HepG2 (cell line): ENCODE measurements around the gene FOXA1. TPM values are rescaled to one million over a fixed set of nuclear protein-coding genes. Genes with fewer than 3 reads are reported as not detected.

Source experiments
- ATAC-seq: fragments of 200-7000 bp; cut with Tn5 transposase; 3 replicates; pipeline ENCODE4 v1.9.1; 2020; ENCODE audit warnings: mild to moderate bottlenecking, moderate library complexity
- BruUV-seq: library from RNA; stranded (reverse); fragments of 400-500 nt; replicated peaks from 2 replicates; lab custom pipeline; 2021; lab: Mats Ljungman, UMichigan
- CTCF ChIA-PET: fragments of 300-600 bp; formaldehyde crosslinking; extraction: SDS; loops from one replicate; lab custom pipeline; 2021; ENCODE audit warnings: low total read pairs, inconsistent platforms, low intra/inter-chr PET ratio; lab: Yijun Ruan, JAX
- POLR2A ChIA-PET: fragments of 350-600 bp; sonication (Branson Sonifier 250); formaldehyde crosslinking; loops from one replicate; lab custom pipeline; 2020; ENCODE audit warnings: antibody characterized with exemption, inconsistent platforms; lab: Yijun Ruan, JAX
- DNase-seq: peaks from one replicate; pipeline ENCODE4 v3.0.0-alpha.2; 2015; ENCODE audit warnings: low spot score
- FAIRE-seq: peaks from 3 replicates; lab custom pipeline; 2011; peaks lifted over from hg19 to GRCh38; lab: Jason Lieb, UNC
- H2AFZ ChIP-seq: one replicate; pipeline ENCODE4 v1.6.1; 2011; ENCODE audit warnings: low read length, inconsistent platforms
- H3K27ac ChIP-seq: fragments of 300-600 bp; 3 replicates; pipeline ENCODE4 v1.8.0; 2011; ENCODE audit warnings: mixed run types, mild to moderate bottlenecking, mixed read lengths, low read length, inconsistent platforms; ENCODE audit not compliant: insufficient read depth; ENCODE audit errors: extremely low read length
- H3K27me3 ChIP-seq, 2 experiments: fragments of 200-600 bp in 1 of 2; 2 replicates in 1 of 2; 3 replicates in 1 of 2; pipeline versions ENCODE4 v1.6.0 to v1.8.0; 2011; ENCODE audit warnings: low read length in 2 of 2, mild to moderate bottlenecking in 2 of 2, moderate library complexity in 2 of 2, inconsistent platforms in 1 of 2; ENCODE audit not compliant: insufficient read depth in 2 of 2, control insufficient read depth in 1 of 2
- H3K36me3 ChIP-seq, 2 experiments: fragments of 200-600 bp in 1 of 2; replicated peaks in 1 of 2; 2 replicates in 1 of 2; 3 replicates in 1 of 2; pipeline versions ENCODE4 v1.5.1 to v1.8.0; 2011; ENCODE audit warnings: low read length in 2 of 2, inconsistent platforms in 1 of 2; ENCODE audit not compliant: insufficient read depth in 2 of 2, control insufficient read depth in 1 of 2
- H3K4me1 ChIP-seq: 2 replicates; pipeline ENCODE4 v1.5.1; 2012; ENCODE audit warnings: low read length, inconsistent platforms; ENCODE audit not compliant: insufficient read depth
- H3K4me2 ChIP-seq: 2 replicates; pipeline ENCODE4 v1.6.0; 2011; ENCODE audit warnings: low read depth, low read length, inconsistent platforms
- H3K4me3 ChIP-seq, 3 experiments: fragments of 200-600 bp in 1 of 3; sonication (generic), shearing (Covaris generic) in 1 of 3; replicated peaks in 1 of 3; 2 replicates each; pipeline ENCODE4 v1.5.1; 2011 to 2016; ENCODE audit warnings: low read length in 3 of 3, inconsistent platforms in 2 of 3, low read depth in 2 of 3, mild to moderate bottlenecking in 2 of 3, control low read depth in 1 of 3, mixed read lengths in 1 of 3; ENCODE audit not compliant: insufficient read depth in 1 of 3
- H3K79me2 ChIP-seq: one replicate; pipeline ENCODE4 v1.6.1; 2011; ENCODE audit warnings: low read length, inconsistent platforms; ENCODE audit not compliant: insufficient read depth
- H3K9ac ChIP-seq: 2 replicates; pipeline ENCODE4 v1.6.0; 2011; ENCODE audit warnings: mild to moderate bottlenecking, low read depth, low read length, inconsistent platforms; ENCODE audit not compliant: insufficient read depth
- H3K9me3 ChIP-seq: 2 replicates; pipeline ENCODE4 v1.5.1; 2012; ENCODE audit warnings: mild to moderate bottlenecking, low read length
- H4K20me1 ChIP-seq: 2 replicates; pipeline ENCODE4 v1.6.0; 2011; ENCODE audit warnings: inconsistent platforms, mild to moderate bottlenecking, low read length, moderate library complexity; ENCODE audit not compliant: insufficient read depth
- AGO1 ChIP-seq: fragments of 200-400 bp; formaldehyde crosslinking; IDR thresholded peaks from 2 replicates; pipeline ENCODE4 v1.6.1; 2017; ENCODE audit warnings: mild to moderate bottlenecking, low read depth, low read length, moderate library complexity; ENCODE audit not compliant: poor library complexity, severe bottlenecking
- HNRNPK ChIP-seq: fragments of 200-400 bp; formaldehyde crosslinking; IDR thresholded peaks from 2 replicates; pipeline ENCODE4 v1.6.1; 2018; ENCODE audit warnings: low read length, low read depth, moderate library complexity, mild to moderate bottlenecking; ENCODE audit not compliant: poor library complexity, severe bottlenecking
- KDM4B ChIP-seq: sonication (generic); formaldehyde crosslinking; IDR thresholded peaks from 2 replicates; pipeline ENCODE4 v1.4.0; 2020; ENCODE audit warnings: missing genetic modification reagents
- NFKB2 ChIP-seq: sonication (generic); formaldehyde crosslinking; IDR thresholded peaks from 2 replicates; pipeline ENCODE4 v1.4.0; 2020; ENCODE audit warnings: missing genetic modification reagents, borderline replicate concordance
- SMC3 ChIP-seq: IDR thresholded peaks from 2 replicates; pipeline ENCODE4 v1.6.1; 2011; ENCODE audit warnings: low read length, improper control_type of control experiment
- SRY ChIP-seq: sonication (generic); formaldehyde crosslinking; IDR thresholded peaks from 2 replicates; pipeline ENCODE4 v1.8.0; 2022; ENCODE audit warnings: mild to moderate bottlenecking, missing genetic modification reagents
- TFDP2 ChIP-seq: sonication (generic); formaldehyde crosslinking; IDR thresholded peaks from 2 replicates; pipeline ENCODE4 v1.4.0; 2020; ENCODE audit warnings: missing genetic modification reagents
- ZNF17 ChIP-seq: sonication (generic); formaldehyde crosslinking; IDR thresholded peaks from 2 replicates; pipeline ENCODE4 v1.5.0; 2020; ENCODE audit warnings: mild to moderate bottlenecking, missing genetic modification reagents
- ZNF629 ChIP-seq: sonication (generic); formaldehyde crosslinking; conservative IDR thresholded peaks from 2 replicates; pipeline ENCODE4 v1.5.0; 2020; ENCODE audit warnings: missing genetic modification reagents
- ZNF737 ChIP-seq: sonication (generic); formaldehyde crosslinking; IDR thresholded peaks from 2 replicates; pipeline ENCODE4 v1.5.0; 2020; ENCODE audit warnings: missing genetic modification reagents, mild to moderate bottlenecking, borderline replicate concordance
- ZNF761 ChIP-seq: sonication (generic); formaldehyde crosslinking; conservative IDR thresholded peaks from 2 replicates; pipeline ENCODE4 v1.4.0; 2020; ENCODE audit warnings: mild to moderate bottlenecking, missing genetic modification reagents
- ZNF777 ChIP-seq: sonication (generic); formaldehyde crosslinking; IDR thresholded peaks from 2 replicates; pipeline ENCODE4 v1.4.0; 2020; ENCODE audit warnings: missing genetic modification reagents
- ZNF841 ChIP-seq: sonication (generic); formaldehyde crosslinking; IDR thresholded peaks from 2 replicates; pipeline ENCODE4 v1.8.1; 2023; ENCODE audit warnings: missing genetic modification reagents, borderline replicate concordance
- ZSCAN25 ChIP-seq: sonication (generic); formaldehyde crosslinking; IDR thresholded peaks from 2 replicates; pipeline ENCODE4 v1.8.0; 2022; ENCODE audit warnings: mild to moderate bottlenecking, missing genetic modification reagents
- WGBS: methylation state at CpG from one replicate; pipeline ENCODE4 v1.1.6; 2017; ENCODE audit warnings: low lambda C conversion rate; 5-methylcytosine and 5-hydroxymethylcytosine counted together
- in situ Hi-C: cut with HindIII; loops from 2 replicates; pipeline ENCODE4 v1.10.0; 2017; ENCODE audit warnings: low pct_unique_long_range_greater_than_20kb; ENCODE audit not compliant: extremely low pct_ligation_motif_present
- intact Hi-C: fragments of 100-400 bp; cut with micrococcal nuclease; formaldehyde crosslinking; loops from one replicate; pipeline ENCODE4 v1.10.0; 2022; ENCODE audit not compliant: unreplicated experiment
- polyA plus RNA-seq, 8 experiments: library from polyadenylated mRNA; depleted of rRNA in 3 of 8; stranded (reverse) in 7 of 8; unstranded in 1 of 8; fragments of >200 nt; fragmentation: Illumina TruSeq in 4 of 8; extraction: Trizol in 4 of 8; gene quantifications; 2 replicates each; pipeline versions ENCODE4 v1.2.1 to v1.2.3, GENCODE V29; 2011 to 2016; ENCODE audit warnings: low read depth in 4 of 8, missing spikeins in 1 of 8, mixed read lengths in 1 of 8; ENCODE audit not compliant: insufficient read depth in 1 of 8
- total RNA-seq, 5 experiments: library from RNA; depleted of rRNA; stranded (reverse); fragments of >200 nt; fragmentation: Illumina TruSeq; extraction: Trizol; gene quantifications; 2 replicates each; pipeline ENCODE4 v1.2.3, GENCODE V29; 2016; ENCODE audit warnings: low read depth in 1 of 5
- TF ChIP-seq, protein P1 (sequence below): sonication (generic); formaldehyde crosslinking; IDR thresholded peaks from 2 replicates; pipeline ENCODE4 v1.8.0; 2022; ENCODE audit warnings: missing genetic modification reagents, mild to moderate bottlenecking, moderate library complexity, borderline replicate concordance

Gene FOXA1
- total and polyA plus RNA-seq, 2 of the 13 experiments (the other 11 are each of a cell fraction or from before 2014, with no cell fraction given), result 43.4 to 58.6 TPM

GRCh38 chr14:37566811-37567371 lies 28.2 kb downstream of the FOXA1 start:
- Histone ChIP-seq H3K79me2 (no peaks in the 10 kb centered on the region), H3K4me3 (no peak overlapping the region), H3K4me2 (no peak overlapping the region), H3K27ac (no peak overlapping the region), H3K4me1 (peaks cover 19% of the 10 kb centered on the region), H3K9ac (no peak overlapping the region), H3K36me3 (no peaks in the 10 kb centered on the region), H3K9me3 (no peaks in the 10 kb centered on the region), H2AFZ (no peak overlapping the region), H3K27me3 (no peaks in the 10 kb centered on the region), H4K20me1 (no peaks in the 10 kb centered on the region)
- intact Hi-C loops (loop anchor here (1.0 to 5.0 kb wide), 2 partner anchors 100 to 307 kb away; no protein-coding TSS in a partner anchor), in situ Hi-C loops (loop anchor here (5.0 kb wide), 1 partner anchor 315 kb away; no protein-coding TSS in a partner anchor)
- CTCF ChIA-PET, result interaction anchor here (4.7 kb wide), 1 partner anchor 321 kb away, joined by 77 read pairs; no protein-coding TSS in a partner anchor
- ATAC-seq, result peak; percentile 27; the same call in 1 of the 3 replicates
- 56% methylated on average over 3 of the region's 3 CpGs for WGBS
- no TSS peak for BruUV-seq
- FAIRE-seq, result no peak
- DNase-seq, result no peak
- POLR2A ChIA-PET, result no interaction called here
- TF ChIP-seq ZNF629 (CRISPR knock-in tag), result no peak
- TF ChIP-seq ZNF17 (CRISPR knock-in tag), result 0 out of 2 replicates have a peak, but pooled peaks have one; percentile 34

DNA sequence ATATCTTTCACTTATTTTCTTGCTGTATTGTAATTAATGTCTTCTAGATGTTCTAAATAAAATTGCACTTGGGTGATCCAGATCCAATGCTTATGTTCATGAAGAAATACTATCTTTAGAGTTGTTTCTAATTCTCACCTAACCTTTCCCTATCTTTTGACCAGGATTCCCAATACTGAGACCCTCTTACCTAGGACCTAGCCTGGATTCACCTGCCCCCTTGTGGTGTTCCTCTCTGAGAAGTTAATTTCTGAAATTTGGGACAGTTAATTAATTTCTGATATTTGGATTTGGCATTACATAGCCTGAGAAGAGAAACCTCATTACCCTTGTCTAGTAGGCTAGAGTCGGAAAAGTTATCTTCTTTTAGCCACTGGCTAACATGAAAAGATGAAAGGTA lies 29.5 kb downstream of the FOXA1 start:
- FAIRE-seq, result no peak
- in situ Hi-C loops, result loop anchor here (5.0 kb wide), 1 partner anchor 313 kb away; no protein-coding TSS in a partner anchor
- peak; percentile 70 for DNase-seq
- Histone ChIP-seq H3K9me3 (no peaks in the 10 kb centered on the region), H3K36me3 (no peaks in the 10 kb centered on the region), H3K79me2 (no peaks in the 10 kb centered on the region), H4K20me1 (no peaks in the 10 kb centered on the region), H2AFZ (no peak overlapping the region), H3K4me3 (no peak overlapping the region), H3K27ac (no peak overlapping the region), H3K27me3 (no peaks in the 10 kb centered on the region), H3K9ac (no peak overlapping the region), H3K4me1 (peaks cover 20% of the 10 kb centered on the region), H3K4me2 (no peak overlapping the region)
- BruUV-seq, result no TSS peak
- CTCF ChIA-PET, result interaction anchor here (1.1 to 4.7 kb wide), 7 partner anchors 29 to 335 kb away, joined by 4 to 77 read pairs (median 7); partner anchors contain the start of gene FOXA1
- POLR2A ChIA-PET, result no interaction called here
- intact Hi-C loops, result loop anchor here (1.0 to 5.0 kb wide), 5 partner anchors 29 to 319 kb away; no protein-coding TSS in a partner anchor
- peak; percentile 76 for ATAC-seq
- WGBS, result 87% methylated on average over 1 of the region's 1 CpG
- TF ChIP-seq NFKB2 (CRISPR knock-in tag), result no peak
- no peak for TF ChIP-seq ZSCAN25 (CRISPR knock-in tag)
- no peak for TF ChIP-seq TFDP2
- TF ChIP-seq ZNF761 (CRISPR knock-in tag), result no peak
- 0 out of 2 replicates have a peak, but pooled peaks have one; percentile 55 for TF ChIP-seq KDM4B
- TF ChIP-seq ZNF777 (CRISPR knock-in tag), result no peak
- TF ChIP-seq SRY (CRISPR knock-in tag), result no peak
- TF ChIP-seq ZNF737, result no peak
- TF ChIP-seq ZNF841 (CRISPR knock-in tag), result no peak
- TF ChIP-seq, protein P1, sequence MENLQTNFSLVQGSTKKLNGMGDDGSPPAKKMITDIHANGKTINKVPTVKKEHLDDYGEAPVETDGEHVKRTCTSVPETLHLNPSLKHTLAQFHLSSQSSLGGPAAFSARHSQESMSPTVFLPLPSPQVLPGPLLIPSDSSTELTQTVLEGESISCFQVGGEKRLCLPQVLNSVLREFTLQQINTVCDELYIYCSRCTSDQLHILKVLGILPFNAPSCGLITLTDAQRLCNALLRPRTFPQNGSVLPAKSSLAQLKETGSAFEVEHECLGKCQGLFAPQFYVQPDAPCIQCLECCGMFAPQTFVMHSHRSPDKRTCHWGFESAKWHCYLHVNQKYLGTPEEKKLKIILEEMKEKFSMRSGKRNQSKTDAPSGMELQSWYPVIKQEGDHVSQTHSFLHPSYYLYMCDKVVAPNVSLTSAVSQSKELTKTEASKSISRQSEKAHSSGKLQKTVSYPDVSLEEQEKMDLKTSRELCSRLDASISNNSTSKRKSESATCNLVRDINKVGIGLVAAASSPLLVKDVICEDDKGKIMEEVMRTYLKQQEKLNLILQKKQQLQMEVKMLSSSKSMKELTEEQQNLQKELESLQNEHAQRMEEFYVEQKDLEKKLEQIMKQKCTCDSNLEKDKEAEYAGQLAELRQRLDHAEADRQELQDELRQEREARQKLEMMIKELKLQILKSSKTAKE, result no peak
- peak; percentile 95 for TF ChIP-seq SMC3
- no peak for TF ChIP-seq AGO1
- TF ChIP-seq HNRNPK, result no peak
